ENCODE measurements around the gene SDS. TPM values are rescaled to one million over a fixed set of nuclear protein-coding genes. Genes with fewer than 3 reads are reported as not detected.

SDS gene
- polyA plus RNA-seq, 1 donor: 0.31 TPM

- no peak for DNase-seq
- no peaks in the 10 kb centered on the region for H3K9me3 ChIP-seq (ENCODE audit: control insufficient read depth, low read depth, low read length)
- H3K27me3 ChIP-seq (ENCODE audit: control insufficient read depth, insufficient read depth, low read length): peaks cover 12% of the 10 kb centered on the region
- no peak overlapping the region for H3K4me3 ChIP-seq (ENCODE audit: low read length)
- H3K27ac ChIP-seq (ENCODE audit: low read length): no peak overlapping the region
- H3K36me3 ChIP-seq (ENCODE audit: control insufficient read depth, insufficient read depth, low read length): no peaks in the 10 kb centered on the region
- H3K4me1 ChIP-seq (ENCODE audit: control insufficient read depth, insufficient read depth, low read length): no peaks in the 10 kb centered on the region
- WGBS (ENCODE audit: insufficient coverage, low lambda C conversion rate): no CpG with 5 or more reads among the region's 26 CpGs
Measured at GRCh38 chr12:113398346-113399290, 5.1 kb downstream of the SDS start.

- no peak overlapping the region for H3K4me3 ChIP-seq (ENCODE audit: low read length)
- H3K9me3 ChIP-seq (ENCODE audit: control insufficient read depth, low read depth, low read length): no peaks in the 10 kb centered on the region
- H3K27me3 ChIP-seq (ENCODE audit: control insufficient read depth, insufficient read depth, low read length): peaks cover 12% of the 10 kb centered on the region
- WGBS (ENCODE audit: insufficient coverage, low lambda C conversion rate): no CpG with 5 or more reads among the region's 10 CpGs
- H3K36me3 ChIP-seq (ENCODE audit: control insufficient read depth, insufficient read depth, low read length): no peaks in the 10 kb centered on the region
- no peak overlapping the region for H3K27ac ChIP-seq (ENCODE audit: low read length)
- H3K4me1 ChIP-seq (ENCODE audit: control insufficient read depth, insufficient read depth, low read length): no peaks in the 10 kb centered on the region
- no peak for DNase-seq
Measured at GRCh38 chr12:113397497-113398197, 6.0 kb downstream of the SDS start.

- H3K4me3 ChIP-seq (ENCODE audit: low read length): no peak overlapping the region
- WGBS (ENCODE audit: insufficient coverage, low lambda C conversion rate): no CpG with 5 or more reads among the region's 16 CpGs
- peaks cover 12% of the 10 kb centered on the region for H3K27me3 ChIP-seq (ENCODE audit: control insufficient read depth, insufficient read depth, low read length)
- H3K9me3 ChIP-seq (ENCODE audit: control insufficient read depth, low read depth, low read length): no peaks in the 10 kb centered on the region
- no peak for DNase-seq
- H3K4me1 ChIP-seq (ENCODE audit: control insufficient read depth, insufficient read depth, low read length): no peaks in the 10 kb centered on the region
- no peaks in the 10 kb centered on the region for H3K36me3 ChIP-seq (ENCODE audit: control insufficient read depth, insufficient read depth, low read length)
- H3K27ac ChIP-seq (ENCODE audit: low read length): no peak overlapping the region
Measured at GRCh38 chr12:113396828-113397496, 6.7 kb downstream of the SDS start.

- H3K9me3 ChIP-seq (ENCODE audit: control insufficient read depth, low read depth, low read length): no peaks in the 10 kb centered on the region
Measured at GRCh38 chr12:113396200-113396599, 7.5 kb downstream of the SDS start.

GRCh38 chr12:113395119-113395518, 8.6 kb downstream of the SDS start:
- Histone ChIP-seq H3K4me1 (ENCODE audit: control insufficient read depth, insufficient read depth, low read length) (no peaks in the 10 kb centered on the region), H3K27ac (ENCODE audit: low read length) (no peak overlapping the region), H3K36me3 (ENCODE audit: control insufficient read depth, insufficient read depth, low read length) (peaks cover 5% of the 10 kb centered on the region), H3K9me3 (ENCODE audit: control insufficient read depth, low read depth, low read length) (no peaks in the 10 kb centered on the region), H3K27me3 (ENCODE audit: control insufficient read depth, insufficient read depth, low read length) (peaks cover 12% of the 10 kb centered on the region), H3K4me3 (ENCODE audit: low read length) (no peak overlapping the region)
- WGBS (ENCODE audit: insufficient coverage, low lambda C conversion rate): no CpG with 5 or more reads among the region's 5 CpGs
- no peak for DNase-seq

More at GRCh38 chr12:113396200-113396599, 7.5 kb downstream of the SDS start:
- Histone ChIP-seq H3K36me3 (ENCODE audit: control insufficient read depth, insufficient read depth, low read length) (peaks cover under 1% of the 10 kb centered on the region), H3K27ac (ENCODE audit: low read length) (no peak overlapping the region), H3K4me1 (ENCODE audit: control insufficient read depth, insufficient read depth, low read length) (no peaks in the 10 kb centered on the region), H3K27me3 (ENCODE audit: control insufficient read depth, insufficient read depth, low read length) (peaks cover 12% of the 10 kb centered on the region), H3K4me3 (ENCODE audit: low read length) (no peak overlapping the region)
- DNase-seq: no peak

- H3K27ac ChIP-seq (ENCODE audit: low read length): no peak overlapping the region
- H3K4me1 ChIP-seq (ENCODE audit: control insufficient read depth, insufficient read depth, low read length): no peaks in the 10 kb centered on the region
- no CpG with 5 or more reads among the region's 5 CpGs for WGBS (ENCODE audit: insufficient coverage, low lambda C conversion rate)
- H3K9me3 ChIP-seq (ENCODE audit: control insufficient read depth, low read depth, low read length): no peaks in the 10 kb centered on the region
- DNase-seq: no peak
- peaks cover 12% of the 10 kb centered on the region for H3K27me3 ChIP-seq (ENCODE audit: control insufficient read depth, insufficient read depth, low read length)
- peaks cover 8% of the 10 kb centered on the region for H3K36me3 ChIP-seq (ENCODE audit: control insufficient read depth, insufficient read depth, low read length)
- no peak overlapping the region for H3K4me3 ChIP-seq (ENCODE audit: low read length)
Measured at GRCh38 chr12:113393749-113394148, 9.9 kb downstream of the SDS start.

GRCh38 chr12:113392988-113393579, 10.6 kb downstream of the SDS start:
- Histone ChIP-seq H3K4me3 (ENCODE audit: low read length) (no peak overlapping the region), H3K27me3 (ENCODE audit: control insufficient read depth, insufficient read depth, low read length) (peaks cover 10% of the 10 kb centered on the region), H3K9me3 (ENCODE audit: control insufficient read depth, low read depth, low read length) (no peaks in the 10 kb centered on the region), H3K27ac (ENCODE audit: low read length) (no peak overlapping the region), H3K4me1 (ENCODE audit: control insufficient read depth, insufficient read depth, low read length) (no peaks in the 10 kb centered on the region), H3K36me3 (ENCODE audit: control insufficient read depth, insufficient read depth, low read length) (peaks cover 12% of the 10 kb centered on the region)
- no peak for DNase-seq
- WGBS (ENCODE audit: insufficient coverage, low lambda C conversion rate): no CpG with 5 or more reads among the region's 17 CpGs

- DNase-seq: no peak
- Histone ChIP-seq H3K36me3 (ENCODE audit: control insufficient read depth, insufficient read depth, low read length) (peaks cover 16% of the 10 kb centered on the region), H3K9me3 (ENCODE audit: control insufficient read depth, low read depth, low read length) (no peaks in the 10 kb centered on the region), H3K27me3 (ENCODE audit: control insufficient read depth, insufficient read depth, low read length) (peaks cover 6% of the 10 kb centered on the region), H3K4me1 (ENCODE audit: control insufficient read depth, insufficient read depth, low read length) (no peaks in the 10 kb centered on the region), H3K27ac (ENCODE audit: low read length) (no peak overlapping the region), H3K4me3 (ENCODE audit: low read length) (no peak overlapping the region)
- no CpG with 5 or more reads among the region's 7 CpGs for WGBS (ENCODE audit: insufficient coverage, low lambda C conversion rate)
Measured at GRCh38 chr12:113392520-113392919, 11.2 kb downstream of the SDS start.

GRCh38 chr12:113391650-113392337, 11.9 kb downstream of the SDS start:
- Histone ChIP-seq H3K9me3 (ENCODE audit: control insufficient read depth, low read depth, low read length) (no peaks in the 10 kb centered on the region), H3K36me3 (ENCODE audit: control insufficient read depth, insufficient read depth, low read length) (peaks cover 18% of the 10 kb centered on the region), H3K27me3 (ENCODE audit: control insufficient read depth, insufficient read depth, low read length) (no peaks in the 10 kb centered on the region), H3K4me3 (ENCODE audit: low read length) (no peak overlapping the region), H3K27ac (ENCODE audit: low read length) (no peak overlapping the region), H3K4me1 (ENCODE audit: control insufficient read depth, insufficient read depth, low read length) (no peaks in the 10 kb centered on the region)
- DNase-seq: no peak
- no CpG with 5 or more reads among the region's 9 CpGs for WGBS (ENCODE audit: insufficient coverage, low lambda C conversion rate)
